Osteocyte (in vitro differentiated cells): ENCODE results near the gene GDF3. TPM values are rescaled to one million over a fixed set of nuclear protein-coding genes. Genes with fewer than 3 reads are reported as not detected.
"Not testable (repeated sequence)": the region's sequence is repeated elsewhere in the genome, so short reads cannot be mapped to it uniquely, and the experiment has no call there.

Experiments
- DNase-seq: peaks from one replicate; pipeline ENCODE4 v3.0.0; 2021; ENCODE audit warnings: mixed read lengths; ENCODE audit not compliant: unreplicated experiment; ENCODE audit errors: extremely low spot score
- H3K27ac Mint-ChIP-seq: one replicate; pipeline ENCODE4 v1.8.0; 2021; ENCODE audit warnings: mild to moderate bottlenecking, mixed read lengths; ENCODE audit not compliant: unreplicated experiment
- H3K27me3 Mint-ChIP-seq: one replicate; pipeline ENCODE4 v1.8.0; 2021; ENCODE audit warnings: mixed read lengths; ENCODE audit not compliant: unreplicated experiment
- H3K36me3 Mint-ChIP-seq: one replicate; pipeline ENCODE4 v1.8.0; 2021; ENCODE audit warnings: mixed read lengths; ENCODE audit not compliant: unreplicated experiment
- H3K4me1 Mint-ChIP-seq: one replicate; pipeline ENCODE4 v1.8.0; 2021; ENCODE audit warnings: mixed read lengths; ENCODE audit not compliant: unreplicated experiment
- H3K4me3 Mint-ChIP-seq: one replicate; pipeline ENCODE4 v1.8.0; 2021; ENCODE audit warnings: mild to moderate bottlenecking, moderate library complexity, mixed read lengths; ENCODE audit not compliant: unreplicated experiment
- H3K9me3 Mint-ChIP-seq: one replicate; pipeline ENCODE4 v1.8.0; 2021; ENCODE audit warnings: mixed read lengths; ENCODE audit not compliant: unreplicated experiment
- CTCF ChIP-seq: fragments of 200-600 bp; sonication (generic); IDR thresholded peaks from 2 replicates; pipeline ENCODE4 v1.5.0; 2021; ENCODE audit warnings: antibody characterized with exemption, mild to moderate bottlenecking, moderate library complexity
- total RNA-seq: library from RNA; stranded (reverse); gene quantifications from 2 replicates; pipeline ENCODE4 v1.2.1, GENCODE V29; 2021

The GDF3 gene
- total RNA-seq, 1 donor from 2014 or later = not detected

GRCh38 chr12:7681535-7681934 lies 14.0 kb downstream of the GDF3 start:
- Mint-ChIP-seq H3K4me3 (no peak overlapping the region), H3K36me3 (no peaks in the 10 kb centered on the region), H3K27ac (no peak overlapping the region), H3K9me3 (no peaks in the 10 kb centered on the region), H3K27me3 (no peaks in the 10 kb centered on the region), H3K4me1 (peaks cover 2% of the 10 kb centered on the region)
- TF ChIP-seq CTCF = no peak
- no peak for DNase-seq

GRCh38 chr12:7679251-7680045 lies 16.1 kb downstream of the GDF3 start:
- Mint-ChIP-seq H3K4me3 (no peak overlapping the region), H3K9me3 (no peaks in the 10 kb centered on the region), H3K27me3 (no peaks in the 10 kb centered on the region), H3K27ac (no peak overlapping the region), H3K36me3 (no peaks in the 10 kb centered on the region), H3K4me1 (peaks cover 2% of the 10 kb centered on the region)
- TF ChIP-seq CTCF = no peak
- no peak for DNase-seq

DNA sequence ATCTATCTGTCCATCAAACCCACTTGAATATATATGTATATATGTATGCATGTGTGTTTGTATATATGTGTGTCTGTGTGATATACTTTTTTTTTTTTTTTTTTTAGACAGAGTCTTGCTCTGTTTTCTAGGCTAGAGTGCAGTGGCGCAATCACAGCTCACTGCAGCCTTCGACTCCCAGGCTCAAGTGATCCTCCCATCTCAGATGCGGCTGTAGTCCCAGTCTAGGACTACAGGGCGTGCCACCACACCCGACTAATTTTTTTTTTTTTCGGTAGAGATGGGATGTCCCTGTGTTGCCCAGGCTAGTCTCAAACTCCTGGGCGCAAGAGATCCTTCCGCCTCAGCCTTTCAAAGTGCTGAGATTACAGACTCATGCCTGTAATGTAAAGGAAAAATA lies 16.8 kb downstream of the GDF3 start:
- Mint-ChIP-seq H3K27me3 (no peaks in the 10 kb centered on the region), H3K4me3 (no peak overlapping the region), H3K27ac (no peak overlapping the region), H3K9me3 (no peaks in the 10 kb centered on the region), H3K4me1 (peaks cover 2% of the 10 kb centered on the region), H3K36me3 (no peaks in the 10 kb centered on the region)
- DNase-seq = no peak
- TF ChIP-seq CTCF = no peak

DNA sequence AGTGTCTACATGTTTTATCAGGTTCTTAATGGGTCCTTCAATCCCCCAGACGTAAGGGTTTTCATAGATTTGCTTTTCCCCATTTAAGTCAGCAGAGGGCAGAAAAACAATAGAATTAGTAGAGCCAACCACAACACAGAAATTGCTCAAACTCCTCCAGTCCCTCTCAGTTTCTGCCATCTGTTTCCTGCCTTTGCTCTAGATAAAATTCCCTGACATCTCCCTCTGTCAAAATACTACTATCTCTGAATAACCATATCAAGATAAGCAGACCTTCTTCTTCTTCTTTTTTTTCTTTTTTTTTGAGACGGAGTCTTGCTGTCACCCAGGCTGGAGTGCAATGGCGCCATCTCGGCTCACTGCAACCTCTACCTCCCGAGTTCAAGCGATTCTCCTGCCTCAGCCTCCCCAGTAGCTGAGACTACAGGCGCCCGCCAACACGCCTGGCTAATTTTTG lies 18.1 kb downstream of the GDF3 start:
- not testable (repeated sequence) for H3K27me3 Mint-ChIP-seq, H3K4me3 Mint-ChIP-seq, H3K36me3 Mint-ChIP-seq, H3K4me1 Mint-ChIP-seq, DNase-seq, H3K9me3 Mint-ChIP-seq, H3K27ac Mint-ChIP-seq
- peak; percentile 51 for TF ChIP-seq CTCF

DNA sequence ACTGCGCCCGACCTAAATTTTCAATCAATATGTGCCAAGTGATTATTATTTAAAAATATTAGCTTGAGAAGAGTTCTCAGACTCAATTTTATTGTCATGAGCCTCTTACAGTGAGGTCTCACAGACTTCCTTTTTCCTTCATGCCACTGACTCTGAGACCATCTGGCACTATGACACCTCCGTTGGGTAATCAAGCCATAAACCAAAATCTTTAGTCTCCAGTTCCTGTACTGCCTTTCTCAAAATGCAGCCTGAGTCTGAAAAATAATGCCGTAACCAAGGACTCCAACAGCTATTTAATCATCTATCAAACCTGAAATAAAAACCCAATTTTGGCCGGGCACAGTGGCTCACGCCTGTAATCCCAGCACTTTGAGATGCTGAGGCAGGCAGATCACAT lies 20.1 kb downstream of the GDF3 start:
- H3K36me3 Mint-ChIP-seq, H3K27me3 Mint-ChIP-seq, H3K4me3 Mint-ChIP-seq, H3K9me3 Mint-ChIP-seq, H3K4me1 Mint-ChIP-seq, DNase-seq, H3K27ac Mint-ChIP-seq: not testable (repeated sequence)
